OCI-M2 (cell line): ENCODE measurements around the gene CCNI.
"Not testable (repeated sequence)": the region's sequence is repeated elsewhere in the genome, so short reads cannot be mapped to it uniquely, and the experiment has no call there.

Experiments
- DNase-seq: peaks from one replicate; lab custom pipeline; 2025; ENCODE audit not compliant: unreplicated experiment; lab: John Stamatoyannopoulos, UW

CCNI gene

GRCh38 chr4:77040854-77041725, 34.7 kb downstream of the CCNI start:
- DNase-seq, result no peak

GRCh38 chr4:77040270-77040669, 35.5 kb downstream of the CCNI start:
- DNase-seq, result no peak

DNA sequence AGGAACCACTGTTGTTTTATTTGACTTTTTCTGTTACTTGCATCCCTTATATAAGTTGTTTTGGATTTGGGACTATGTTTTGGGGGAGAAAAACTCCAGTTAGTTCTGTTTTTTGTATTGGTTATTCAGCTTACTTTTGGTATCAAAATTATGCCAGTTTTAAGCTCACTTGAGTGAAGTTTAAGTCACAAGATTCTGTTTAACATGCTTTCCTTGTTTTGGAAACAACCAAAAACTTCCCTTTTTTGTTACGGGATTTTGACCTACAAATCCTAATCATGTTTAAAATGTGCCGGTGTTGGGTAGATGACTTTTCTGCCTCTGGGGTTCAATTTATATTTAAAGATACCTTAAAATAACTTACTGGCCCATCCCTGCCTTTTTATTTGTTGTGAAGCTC, 36.0 kb downstream of the CCNI start:
- no peak for DNase-seq

- DNase-seq, result no peak
Measured at GRCh38 chr4:77037736-77038135, 38.1 kb downstream of the CCNI start.

- DNase-seq, result not testable (repeated sequence)
Measured at GRCh38 chr4:77037168-77037567, 38.6 kb downstream of the CCNI start.

DNA sequence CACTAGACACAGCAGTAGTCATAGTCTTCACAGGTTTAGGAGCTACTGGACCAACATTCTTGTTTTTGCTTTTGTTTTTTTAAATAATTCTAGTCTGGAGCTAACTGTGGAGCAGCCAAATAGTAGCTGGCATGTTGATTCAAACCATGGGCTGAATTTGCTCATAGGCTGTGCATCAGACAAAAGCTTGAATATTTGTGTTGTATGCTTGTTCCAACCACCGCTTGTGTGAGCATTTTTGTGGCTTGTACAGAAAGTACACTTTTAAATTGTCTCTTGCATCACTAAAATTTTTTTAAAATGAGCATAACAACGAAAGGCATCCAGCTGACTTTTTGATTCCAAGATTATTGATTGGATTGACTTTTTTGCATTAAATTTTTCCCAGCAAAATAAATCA, 39.6 kb downstream of the CCNI start:
- no peak for DNase-seq

- DNase-seq, result no peak
Measured at GRCh38 chr4:77035153-77035552, 40.6 kb downstream of the CCNI start.

DNA sequence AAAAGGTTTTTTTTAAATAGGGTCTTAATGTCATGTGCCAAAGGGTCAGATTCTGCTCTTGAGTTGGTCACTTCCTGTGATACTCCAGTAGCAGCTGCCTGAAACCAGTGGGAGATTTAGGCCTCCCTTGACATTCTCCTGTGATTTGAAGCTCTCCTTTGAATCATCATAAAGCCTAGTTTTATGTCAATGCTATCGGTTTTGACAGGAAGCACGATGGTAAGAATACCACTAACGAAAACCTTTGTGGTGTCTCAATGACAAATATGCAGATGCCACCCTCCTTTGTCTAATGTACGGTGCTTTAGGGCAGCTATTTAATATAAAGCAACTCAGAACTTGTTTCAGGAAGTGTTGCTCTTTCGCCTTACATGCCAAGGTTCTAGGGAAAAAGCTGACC, 44.2 kb downstream of the CCNI start:
- no peak for DNase-seq

- DNase-seq, result not testable (repeated sequence)
Measured at GRCh38 chr4:77029757-77030156, 46.0 kb downstream of the CCNI start.

- DNase-seq, result no peak
Measured at GRCh38 chr4:77028246-77028645, 47.5 kb downstream of the CCNI start.

- no peak for DNase-seq
Measured at GRCh38 chr4:77026322-77026704, 49.5 kb downstream of the CCNI start.

DNA sequence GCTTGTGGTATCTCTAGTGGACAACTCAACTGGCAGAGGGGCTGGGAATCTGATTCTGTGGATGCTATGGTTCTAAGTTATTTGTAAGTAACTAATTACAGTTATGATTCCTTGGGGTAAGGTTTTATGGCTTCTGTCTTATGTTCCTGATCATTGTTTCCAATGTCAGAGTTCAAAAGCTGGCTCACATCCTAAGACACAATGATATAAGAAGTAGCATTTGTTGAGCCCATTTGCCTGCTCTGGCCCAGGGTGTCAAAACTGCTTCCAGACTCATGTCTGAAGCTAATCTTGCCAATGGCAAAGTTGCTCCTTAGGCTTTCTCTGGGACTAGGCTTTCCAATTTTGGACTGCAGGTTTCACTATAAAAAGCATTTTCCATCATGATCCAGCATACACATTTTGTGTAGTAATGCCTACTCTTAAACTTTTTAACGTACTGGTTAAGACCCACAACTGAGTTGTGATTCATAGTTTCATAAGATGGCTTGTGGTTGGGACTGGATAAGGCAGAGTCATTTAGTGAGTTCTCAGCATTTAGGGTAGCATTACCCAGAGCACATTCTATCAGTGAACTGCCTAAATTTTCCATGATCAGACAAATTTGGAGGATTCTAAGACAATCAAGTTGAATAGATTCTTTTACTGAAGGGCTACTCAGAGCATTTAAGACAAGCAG, 50.0 kb downstream of the CCNI start:
- no peak for DNase-seq

DNA sequence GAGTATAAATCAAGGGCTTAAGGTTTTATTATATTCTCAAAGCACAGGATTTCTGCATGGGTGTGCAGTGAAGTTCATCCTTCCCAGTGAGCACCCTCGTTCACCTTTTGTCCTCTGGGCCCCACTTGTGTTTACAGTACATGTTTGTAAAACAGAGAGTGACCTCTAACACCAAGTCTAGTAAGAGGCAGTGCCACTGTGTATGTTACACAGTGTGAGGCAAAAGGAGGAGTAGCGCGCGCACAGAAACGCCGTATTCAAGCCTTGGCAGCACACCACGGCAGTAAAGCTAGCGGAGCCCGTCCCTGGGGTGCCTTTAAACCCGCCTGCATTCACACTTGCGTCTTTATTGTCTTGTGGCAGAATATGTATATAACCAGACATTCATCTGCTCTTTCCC, 51.9 kb downstream of the CCNI start:
- DNase-seq, result no peak

GRCh38 chr4:77022560-77023179, 53.1 kb downstream of the CCNI start:
- DNase-seq, result no peak

DNA sequence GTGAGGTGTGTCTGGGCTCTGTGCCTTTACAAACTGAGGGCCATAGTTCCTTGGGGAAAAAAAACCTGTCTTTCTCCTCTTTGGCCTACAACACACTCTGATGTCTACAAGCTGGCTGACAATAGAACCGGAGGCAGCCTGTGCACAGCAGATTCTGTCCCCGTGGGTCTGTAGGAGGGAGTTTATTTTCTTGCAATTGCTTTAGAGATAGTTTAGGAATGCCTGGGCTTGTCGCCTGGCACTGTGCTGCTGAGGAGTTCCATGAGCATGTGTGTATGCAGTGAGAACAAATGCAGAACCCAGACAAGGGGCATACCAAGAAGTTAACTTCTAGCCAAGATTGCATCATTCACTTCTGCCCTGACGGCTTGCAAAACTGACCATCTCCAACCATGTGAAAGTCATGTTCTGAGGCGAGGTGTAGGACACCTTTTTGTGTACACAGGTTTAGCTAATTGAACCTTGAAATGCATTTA, 54.1 kb downstream of the CCNI start:
- no peak for DNase-seq

- no peak for DNase-seq
Measured at GRCh38 chr4:77020017-77020416, 55.8 kb downstream of the CCNI start.

DNA sequence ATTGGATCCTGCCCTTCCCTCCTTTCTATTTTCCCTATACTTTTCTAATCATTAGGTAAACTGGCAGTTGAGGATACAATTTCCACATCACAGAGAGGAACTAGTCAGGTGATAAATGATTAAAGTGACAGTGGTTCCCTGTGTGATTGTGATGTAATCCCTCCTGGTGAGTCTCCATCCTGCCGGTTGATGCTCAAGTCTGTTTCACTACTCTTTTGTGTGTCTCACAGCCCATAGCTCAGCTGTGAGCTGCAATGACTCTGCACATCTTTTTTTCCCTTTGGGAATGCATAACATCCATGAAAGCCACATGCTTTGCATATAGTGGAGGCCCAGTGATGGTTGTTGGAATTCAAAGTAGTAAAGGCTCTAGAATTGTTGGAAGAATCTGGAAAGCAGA, 60.4 kb downstream of the CCNI start:
- no peak for DNase-seq

DNA sequence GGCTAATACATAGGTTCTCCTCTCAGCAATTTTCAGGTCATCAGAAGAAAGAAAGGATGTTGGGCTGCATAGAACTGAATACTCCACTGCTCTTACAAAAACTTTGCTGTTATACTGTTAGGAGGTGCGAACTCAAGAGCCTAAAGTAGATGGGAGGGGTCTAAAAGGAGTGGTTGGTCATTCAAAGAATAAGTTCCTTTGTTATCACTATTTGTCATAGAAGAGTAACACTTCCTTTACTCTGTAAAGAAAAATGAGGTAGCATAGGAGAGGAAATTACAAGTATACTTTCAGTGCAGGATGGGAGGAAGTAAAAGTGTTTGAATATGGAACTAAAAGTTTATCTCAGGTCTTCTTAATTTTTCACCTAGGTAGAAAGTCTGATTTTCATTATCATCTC, 61.5 kb downstream of the CCNI start:
- no peak for DNase-seq

- no peak for DNase-seq
Measured at GRCh38 chr4:77012726-77013125, 63.1 kb downstream of the CCNI start.

GRCh38 chr4:77010841-77011354, 64.9 kb downstream of the CCNI start:
- no peak for DNase-seq

DNA sequence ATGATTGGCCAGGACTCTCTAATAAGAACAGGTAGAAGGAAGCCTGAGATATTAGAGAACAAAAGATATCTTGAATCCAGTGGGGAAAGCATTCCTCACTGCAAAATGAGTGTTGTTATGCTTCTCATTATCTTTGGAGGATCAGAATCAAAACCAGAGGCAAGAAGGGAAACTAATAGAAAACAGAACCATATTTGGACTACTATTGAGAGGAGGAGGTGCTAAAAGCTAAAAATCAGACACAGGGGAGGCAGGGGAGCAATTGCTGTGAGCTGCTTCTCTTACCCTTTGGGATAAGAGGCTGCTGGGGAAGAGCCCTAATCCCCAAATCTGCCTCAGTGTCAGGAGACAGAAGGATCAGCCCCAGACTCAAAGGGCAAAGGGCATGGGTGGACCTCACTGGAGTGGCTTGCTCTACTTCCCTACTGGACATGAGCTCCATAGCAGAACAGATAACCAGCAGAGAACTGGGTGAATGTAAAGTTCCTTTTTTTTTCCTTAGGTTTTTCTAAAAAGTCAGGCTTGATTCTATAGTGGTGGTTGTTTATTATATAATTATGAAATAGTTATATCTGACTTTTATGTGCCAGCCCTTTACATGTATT, 66.2 kb downstream of the CCNI start:
- DNase-seq, result no peak
